Prostate gland (tissue), 2 donors: Measurements from ENCODE around the gene TIMM17A.

Experiments used
- CTCF ChIP-seq, 4 experiments: fragments of 200-600 bp in 2 of 4; fragments of 450-650 bp in 2 of 4; sonication (generic) in 2 of 4; IDR thresholded peaks; 1 replicate in 3 of 4; 2 replicates in 1 of 4; pipeline ENCODE4 v1.5.1; 2016 to 2019; ENCODE audit warnings: antibody characterized with exemption in 4 of 4, mild to moderate bottlenecking in 2 of 4, moderate library complexity in 2 of 4
- POLR2A ChIP-seq: fragments of 450-650 bp; IDR thresholded peaks from one replicate; pipeline ENCODE4 v1.6.1; 2016; ENCODE audit warnings: antibody characterized with exemption, mild to moderate bottlenecking
- POLR2AphosphoS5 ChIP-seq: sonication (generic); formaldehyde crosslinking; IDR thresholded peaks from one replicate; pipeline ENCODE4 v1.6.1; 2017; ENCODE audit warnings: antibody characterized with exemption

- TF ChIP-seq POLR2A (peak; percentile 10), CTCF (IDR thresholded peaks at IDR 0.05) (no peak), POLR2AphosphoS5 (peak; percentile 77)
Observed at GRCh38 chr1:202018468-202019234, 63.3 kb downstream of the TIMM17A start.
